PC-9 (cell line): ENCODE measurements around the gene VWC2. TPM values are rescaled to one million over a fixed set of nuclear protein-coding genes. Genes with fewer than 3 reads are reported as not detected.

Source experiments
- BruUV-seq: library from RNA; stranded (reverse); fragments of 400-500 nt; replicated peaks from 2 replicates; lab custom pipeline; 2021; lab: Mats Ljungman, UMichigan
- CTCF ChIA-PET: fragments of 300-600 bp; sonication (Branson Sonifier 250); formaldehyde crosslinking; loops from one replicate; lab custom pipeline; 2022; ENCODE audit warnings: antibody characterized with exemption; lab: Charles Lee
- POLR2A ChIA-PET: fragments of 300-600 bp; sonication (Branson Sonifier 250); formaldehyde crosslinking; loops from one replicate; lab custom pipeline; 2022; ENCODE audit warnings: antibody characterized with exemption; ENCODE audit not compliant: unreplicated experiment; lab: Charles Lee
- DNase-seq, 2 experiments: peaks; one replicate each; pipeline versions ENCODE4 v3.0.0 to v3.0.0-alpha.2; 2015 to 2022; ENCODE audit warnings: mixed read lengths in 1 of 2
- H2AFZ ChIP-seq: fragments of 200-600 bp; sonication (generic); 2 replicates; pipeline ENCODE4 v1.8.1; 2017; ENCODE audit warnings: antibody characterized with exemption
- H3F3A ChIP-seq: fragments of 200-600 bp; sonication (generic); 2 replicates; pipeline ENCODE4 v1.8.1; 2017; ENCODE audit warnings: antibody characterized with exemption, mild to moderate bottlenecking, low read depth; ENCODE audit not compliant: insufficient read depth
- H3K27ac ChIP-seq: fragments of 200-600 bp; sonication (generic); 2 replicates; pipeline ENCODE4 v1.6.1; 2016; ENCODE audit warnings: mixed run types
- H3K27me3 ChIP-seq: fragments of 200-600 bp; sonication (generic); 2 replicates; pipeline ENCODE4 v1.6.1; 2016; ENCODE audit warnings: low read depth, mixed run types; ENCODE audit not compliant: insufficient read depth
- H3K36me3 ChIP-seq: fragments of 200-600 bp; sonication (generic); 2 replicates; pipeline ENCODE4 v1.6.1; 2016; ENCODE audit warnings: low read depth, mixed run types
- H3K4me1 ChIP-seq: fragments of 200-600 bp; sonication (generic); replicated peaks from 2 replicates; pipeline ENCODE4 v1.6.1; 2016; ENCODE audit warnings: mixed run types; ENCODE audit not compliant: insufficient read depth
- H3K4me2 ChIP-seq: fragments of 200-600 bp; sonication (generic); 2 replicates; pipeline ENCODE4 v1.6.1; 2017; ENCODE audit warnings: mixed run types
- H3K4me3 ChIP-seq: fragments of 200-600 bp; sonication (generic); 2 replicates; pipeline ENCODE4 v1.6.1; 2016; ENCODE audit warnings: mixed run types
- H3K79me2 ChIP-seq: fragments of 200-600 bp; sonication (generic); 2 replicates; pipeline ENCODE4 v1.6.1; 2017; ENCODE audit warnings: low read depth, mixed run types
- H3K9me2 ChIP-seq: fragments of 200-600 bp; sonication (generic); 2 replicates; pipeline ENCODE4 v1.8.1; 2017; ENCODE audit warnings: mild to moderate bottlenecking; ENCODE audit not compliant: insufficient read depth
- H3K9me3 ChIP-seq: fragments of 200-600 bp; sonication (generic); 2 replicates; pipeline ENCODE4 v1.8.1; 2016; ENCODE audit warnings: low read depth; ENCODE audit not compliant: insufficient read depth
- H4K20me1 ChIP-seq: fragments of 200-600 bp; sonication (generic); 2 replicates; pipeline ENCODE4 v1.8.1; 2017; ENCODE audit not compliant: insufficient read depth
- EZH2 ChIP-seq: fragments of 200-600 bp; sonication (generic); IDR thresholded peaks from 2 replicates; pipeline ENCODE4 v1.8.0; 2017; ENCODE audit warnings: antibody characterized with exemption, low read depth
- intact Hi-C: fragments of 100-400 bp; cut with micrococcal nuclease; formaldehyde crosslinking; loops from one replicate; pipeline ENCODE4 v1.10.0; 2022; ENCODE audit not compliant: unreplicated experiment
- total RNA-seq: library from RNA; stranded (reverse); gene quantifications from 2 replicates; pipeline ENCODE4 v1.2.3, GENCODE V29; 2021
- TF ChIP-seq, protein P1 (sequence below): fragments of 200-600 bp; sonication (generic); conservative IDR thresholded peaks from 2 replicates; pipeline ENCODE4 v1.6.1; 2017; ENCODE audit warnings: mixed run types, antibody characterized with exemption, mild to moderate bottlenecking, moderate library complexity

The VWC2 gene
- total RNA-seq, 1 experiment from 2014 or later: not detected

DNA sequence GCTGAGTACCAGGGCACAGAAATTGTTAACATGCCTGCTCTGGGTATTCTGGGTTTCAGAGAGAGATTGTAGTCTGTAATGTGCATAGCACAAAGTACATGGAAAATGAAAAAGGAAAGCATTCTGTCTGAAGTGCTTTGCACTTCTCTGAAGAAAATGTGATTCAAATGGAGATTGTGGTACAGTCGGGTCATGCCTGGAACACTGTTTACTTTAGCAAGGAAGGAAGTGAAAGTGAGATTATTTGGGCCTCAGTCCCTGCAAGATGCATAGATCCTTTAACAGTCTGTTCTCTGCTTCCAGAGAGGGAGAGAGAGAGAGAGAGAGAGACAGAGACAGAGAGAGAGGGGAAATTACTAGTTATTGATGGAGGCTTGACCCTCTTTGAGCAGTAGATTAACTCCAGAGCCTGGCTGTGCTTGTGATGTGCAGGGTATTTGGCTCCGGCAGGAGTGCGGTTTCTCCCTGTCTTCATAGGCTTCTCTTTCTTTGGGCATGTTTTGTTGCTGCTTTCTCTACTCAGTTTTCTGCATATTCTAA is 5.4 kb downstream of the VWC2 start:
- H3K4me2 ChIP-seq: no peak overlapping the region
- intact Hi-C loops: no loop called here
- H3K36me3 ChIP-seq: no peaks in the 10 kb centered on the region
- no peaks in the 10 kb centered on the region for H3K4me1 ChIP-seq
- POLR2A ChIA-PET: no interaction called here
- no peaks in the 10 kb centered on the region; the same call in none of the 2 replicates for H3K27me3 ChIP-seq
- H3K9me3 ChIP-seq: no peaks in the 10 kb centered on the region
- TF ChIP-seq, protein P1, sequence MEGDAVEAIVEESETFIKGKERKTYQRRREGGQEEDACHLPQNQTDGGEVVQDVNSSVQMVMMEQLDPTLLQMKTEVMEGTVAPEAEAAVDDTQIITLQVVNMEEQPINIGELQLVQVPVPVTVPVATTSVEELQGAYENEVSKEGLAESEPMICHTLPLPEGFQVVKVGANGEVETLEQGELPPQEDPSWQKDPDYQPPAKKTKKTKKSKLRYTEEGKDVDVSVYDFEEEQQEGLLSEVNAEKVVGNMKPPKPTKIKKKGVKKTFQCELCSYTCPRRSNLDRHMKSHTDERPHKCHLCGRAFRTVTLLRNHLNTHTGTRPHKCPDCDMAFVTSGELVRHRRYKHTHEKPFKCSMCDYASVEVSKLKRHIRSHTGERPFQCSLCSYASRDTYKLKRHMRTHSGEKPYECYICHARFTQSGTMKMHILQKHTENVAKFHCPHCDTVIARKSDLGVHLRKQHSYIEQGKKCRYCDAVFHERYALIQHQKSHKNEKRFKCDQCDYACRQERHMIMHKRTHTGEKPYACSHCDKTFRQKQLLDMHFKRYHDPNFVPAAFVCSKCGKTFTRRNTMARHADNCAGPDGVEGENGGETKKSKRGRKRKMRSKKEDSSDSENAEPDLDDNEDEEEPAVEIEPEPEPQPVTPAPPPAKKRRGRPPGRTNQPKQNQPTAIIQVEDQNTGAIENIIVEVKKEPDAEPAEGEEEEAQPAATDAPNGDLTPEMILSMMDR: no peak
- no peaks in the 10 kb centered on the region for H3K9me2 ChIP-seq
- H3F3A ChIP-seq: no peaks in the 10 kb centered on the region
- no TSS peak for BruUV-seq
- no peak overlapping the region for H3K4me3 ChIP-seq
- no peak overlapping the region for H3K27ac ChIP-seq
- no peak overlapping the region for H2AFZ ChIP-seq
- DNase-seq: no peak
- CTCF ChIA-PET: no interaction called here
- H4K20me1 ChIP-seq: no peaks in the 10 kb centered on the region
- H3K79me2 ChIP-seq: no peaks in the 10 kb centered on the region

DNA sequence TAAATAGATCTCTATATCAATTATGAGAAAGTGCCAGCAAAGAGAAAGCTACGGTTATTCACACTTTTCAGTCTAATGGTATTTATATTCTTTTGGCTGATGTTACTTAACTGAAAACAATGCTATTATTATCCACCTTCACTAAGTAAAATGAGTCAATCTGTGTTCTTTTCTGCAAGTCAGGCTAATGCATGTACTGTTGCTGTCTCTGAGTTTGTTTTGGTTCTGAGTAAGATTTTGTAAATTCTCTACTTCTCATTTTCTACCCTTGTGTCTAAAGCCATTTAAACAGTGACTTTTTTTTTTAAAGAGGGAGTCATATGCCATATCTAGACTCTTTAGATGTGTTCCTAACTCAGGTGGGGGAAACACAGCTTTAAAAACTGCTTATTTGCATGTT is 7.5 kb downstream of the VWC2 start:
- H3K4me3 ChIP-seq: no peak overlapping the region
- no peaks in the 10 kb centered on the region for H3K9me2 ChIP-seq
- no peak overlapping the region for H3K27ac ChIP-seq
- DNase-seq: no peak
- no peaks in the 10 kb centered on the region for H3F3A ChIP-seq
- no peaks in the 10 kb centered on the region for H3K9me3 ChIP-seq
- H2AFZ ChIP-seq: no peak overlapping the region
- TF ChIP-seq EZH2: no peak
- TF ChIP-seq, protein P1: no peak
- ChIA-PET POLR2A (interaction anchor here (0.7 kb wide), 1 partner anchor 18 kb away, joined by 4 read pairs; no protein-coding TSS in a partner anchor), CTCF (no interaction called here)
- no peaks in the 10 kb centered on the region; the same call in none of the 2 replicates for H3K27me3 ChIP-seq
- H3K79me2 ChIP-seq: no peaks in the 10 kb centered on the region
- no TSS peak for BruUV-seq
- H3K4me1 ChIP-seq: no peaks in the 10 kb centered on the region
- intact Hi-C loops: no loop called here
- H3K36me3 ChIP-seq: no peaks in the 10 kb centered on the region
- no peaks in the 10 kb centered on the region for H4K20me1 ChIP-seq
- no peak overlapping the region for H3K4me2 ChIP-seq

DNA sequence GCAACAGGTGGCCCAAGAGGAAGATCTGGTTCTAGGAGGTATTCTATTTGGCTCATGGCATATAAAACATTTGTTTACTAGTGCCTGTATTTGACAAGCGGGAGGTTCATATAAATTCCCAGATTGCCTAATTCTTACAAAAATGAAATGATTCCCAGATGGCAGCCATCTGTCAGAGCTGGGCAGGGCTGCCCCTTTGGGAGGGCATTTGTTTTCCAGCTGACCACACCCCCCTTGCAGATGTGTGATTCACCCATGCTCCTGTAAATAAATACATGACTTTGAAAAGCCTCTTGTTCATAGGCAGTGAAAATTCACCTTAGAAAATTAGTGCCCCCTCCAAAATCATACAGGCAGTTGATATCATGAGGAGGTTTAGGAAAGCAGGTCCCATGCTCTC is 8.6 kb downstream of the VWC2 start:
- Histone ChIP-seq H3F3A (no peaks in the 10 kb centered on the region), H3K27ac (no peak overlapping the region), H3K27me3 (no peaks in the 10 kb centered on the region; the same call in none of the 2 replicates), H2AFZ (no peak overlapping the region), H4K20me1 (no peaks in the 10 kb centered on the region), H3K4me1 (no peaks in the 10 kb centered on the region), H3K36me3 (no peaks in the 10 kb centered on the region), H3K9me2 (no peaks in the 10 kb centered on the region), H3K79me2 (no peaks in the 10 kb centered on the region), H3K9me3 (no peaks in the 10 kb centered on the region), H3K4me2 (no peak overlapping the region), H3K4me3 (no peak overlapping the region)
- no TSS peak for BruUV-seq
- no peak for TF ChIP-seq EZH2
- TF ChIP-seq, protein P1: no peak
- ChIA-PET CTCF (no interaction called here), POLR2A (no interaction called here)
- intact Hi-C loops: no loop called here
- DNase-seq: no peak
